ENCODE results near the gene RPS4Y1. TPM values are rescaled to one million over a fixed set of nuclear protein-coding genes. Genes with fewer than 3 reads are reported as not detected.

RPS4Y1 gene
- total and polyA plus RNA-seq, 2 of the 4 experiments (the other 2 are of a cell fraction) = not detected

DNA sequence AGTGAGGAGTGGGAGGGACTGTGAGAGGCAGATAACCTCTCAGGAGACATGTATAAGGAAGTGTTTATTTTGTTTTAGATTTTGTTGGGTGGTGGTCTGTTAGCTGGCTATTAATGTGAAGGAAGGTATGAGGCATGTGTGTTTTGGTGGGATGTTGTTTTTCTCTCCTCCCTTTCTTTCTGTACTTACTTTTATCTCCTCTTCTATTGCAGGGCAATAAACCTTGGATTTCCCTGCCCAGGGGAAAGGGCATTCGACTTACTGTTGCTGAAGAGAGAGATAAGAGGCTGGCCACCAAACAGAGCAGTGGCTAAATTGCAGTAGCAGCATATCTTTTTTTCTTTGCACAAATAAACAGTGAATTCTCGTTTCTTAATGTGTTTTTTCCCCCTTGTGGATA lies 25.2 kb downstream of the RPS4Y1 start:
- Histone ChIP-seq H2AK5ac (ENCODE audit: low read depth, low read length) (no peak overlapping the region), H3K18ac (ENCODE audit: low read depth, low read length) (no peak overlapping the region), H3K4me2 (ENCODE audit: low read depth, low read length) (no peak overlapping the region), H3K56ac (ENCODE audit: extremely low read depth, insufficient read depth, low read length) (no peak overlapping the region), H2AK9ac (replicated peaks; ENCODE audit: low read depth, low read length, poor library complexity) (no peak overlapping the region), H2BK20ac (ENCODE audit: low read depth, low read length) (no peak overlapping the region), H3K23ac (ENCODE audit: low read depth, low read length) (no peak overlapping the region), H3K14ac (replicated peaks; ENCODE audit: low read depth, low read length) (no peak overlapping the region), H2BK5ac (ENCODE audit: low read depth, low read length, poor library complexity, severe bottlenecking) (no peak overlapping the region), H2BK120ac (ENCODE audit: low read depth, low read length) (no peak overlapping the region), H3K9ac (ENCODE audit: low read depth, low read length) (no peak overlapping the region), H3K79me1 (ENCODE audit: low read depth in 1 of 2, low read length in 2 of 2) (no peaks in the 10 kb centered on the region), H4K5ac (ENCODE audit: low read depth, low read length) (no peak overlapping the region), H4K8ac (ENCODE audit: low read depth in 2 of 2, low read length in 2 of 2) (no peak overlapping the region), H3K4me3 (ENCODE audit: insufficient read depth, low read depth, low read length) (no peak overlapping the region), H3K27me3 (ENCODE audit: control insufficient read depth, insufficient read depth, low read length) (no peaks in the 10 kb centered on the region), H3K27ac (ENCODE audit: insufficient read depth, low read length) (no peak overlapping the region), H3K9me3 (ENCODE audit: control insufficient read depth, insufficient read depth, low read length) (no peaks in the 10 kb centered on the region), H3K4me1 (ENCODE audit: control insufficient read depth, insufficient read depth, low read length) (no peaks in the 10 kb centered on the region), H3K9me1 (ENCODE audit: insufficient read depth, low read length) (no peaks in the 10 kb centered on the region), H2BK15ac (ENCODE audit: low read depth, low read length) (no peak overlapping the region), H4K20me1 (ENCODE audit: insufficient read depth, low read length) (no peaks in the 10 kb centered on the region), H3K4ac (ENCODE audit: low read depth, low read length) (no peak overlapping the region), H4K91ac (ENCODE audit: insufficient read depth, low read depth, low read length) (no peak overlapping the region), H3K36me3 (ENCODE audit: control insufficient read depth, insufficient read depth, low read length) (no peaks in the 10 kb centered on the region), H2AFZ (replicated peaks; ENCODE audit: low read length, poor library complexity) (no peak overlapping the region)
- in situ Hi-C loops (cut with MboI; ENCODE audit: low sequenced_read_pairs) = no loop called here
- ChIA-PET CTCF (no interaction called here), POLR2A (ENCODE audit: unreplicated experiment) (no interaction called here)
- no CpG with 5 or more reads among the region's 2 CpGs for WGBS, 2 experiments (ENCODE audit: extremely low coverage in 2 of 2, insufficient read length in 1 of 2)
- TF ChIP-seq RCOR1 (IDR thresholded peaks at IDR 0.05; ENCODE audit: insufficient replicate concordance, low read length) (no peak), CHD1 (IDR thresholded peaks at IDR 0.05; ENCODE audit: low read depth, low read length) (no peak), BHLHE40 (IDR thresholded peaks at IDR 0.05; ENCODE audit: low read depth, low read length) (no peak), SMC3 (IDR thresholded peaks at IDR 0.05; ENCODE audit: low read depth, low read length) (no peak)
- BruUV-seq (replicated peaks) = no TSS peak
- intact Hi-C loops (cut with micrococcal nuclease) = no loop called here
- dilution Hi-C loops (cut with HindIII; ENCODE audit: low sequenced_read_pairs, unreplicated experiment) = no loop called here
- DNase-seq (no peak), ATAC-seq (ENCODE audit: low read depth) (no peak)
